Ovary (tissue), 3 donors: ENCODE data around the gene ABCC11.

Source experiments
- CTCF ChIP-seq, 3 donors: fragments of 450-650 bp in 2 of 3; fragments of 200-600 bp in 1 of 3; IDR thresholded peaks; one replicate each; pipeline versions ENCODE4 v1.5.1 to v1.8.0; 2016 to 2022; ENCODE audit warnings: antibody characterized with exemption in 3 of 3, mild to moderate bottlenecking in 1 of 3
- POLR2A ChIP-seq: fragments of 450-650 bp; IDR thresholded peaks from one replicate; pipeline ENCODE4 v1.6.1; 2017; ENCODE audit warnings: antibody characterized with exemption, mild to moderate bottlenecking, moderate library complexity
- donor health status: DM: no; HTN: no; CAD: no.

GRCh38 chr16:48210747-48211146, 36.6 kb downstream of the ABCC11 start:
- TF ChIP-seq CTCF (IDR thresholded peaks at IDR 0.05) (no peak), POLR2A (no peak)
